WTC11 (cell line): ENCODE measurements around the gene PERP. TPM values are rescaled to one million over a fixed set of nuclear protein-coding genes. Genes with fewer than 3 reads are reported as not detected.

Experiments
- ATAC-seq: fragments of 200-7000 bp; cut with Tn5 transposase; 2 replicates; pipeline ENCODE4 v1.10.0; 2021; ENCODE audit warnings: mild to moderate bottlenecking, moderate library complexity
- CTCF ChIA-PET: fragments of 300-600 bp; sonication (Branson Sonifier 250); formaldehyde crosslinking; loops from one replicate; lab custom pipeline; 2021; ENCODE audit warnings: antibody characterized with exemption; lab: Charles Lee
- POLR2A ChIA-PET: fragments of 350-600 bp; sonication (Branson Sonifier 250); formaldehyde crosslinking; loops from one replicate; lab custom pipeline; 2021; ENCODE audit warnings: antibody characterized with exemption; lab: Charles Lee
- DNase-seq: peaks from one replicate; pipeline ENCODE4 v3.0.0; 2021; ENCODE audit warnings: low spot score
- H3K27ac Mint-ChIP-seq: 2 replicates; pipeline ENCODE4 v1.8.0; 2021; ENCODE audit warnings: mixed read lengths
- H3K27me3 Mint-ChIP-seq: 2 replicates; pipeline ENCODE4 v1.8.0; 2021; ENCODE audit warnings: low read depth, mild to moderate bottlenecking, moderate library complexity, mixed read lengths
- H3K36me3 Mint-ChIP-seq: 2 replicates; pipeline ENCODE4 v1.8.0; 2021; ENCODE audit warnings: mixed read lengths
- H3K4me1 Mint-ChIP-seq: 2 replicates; pipeline ENCODE4 v1.8.0; 2022; ENCODE audit warnings: mixed read lengths
- H3K4me3 Mint-ChIP-seq: 2 replicates; pipeline ENCODE4 v1.8.0; 2021; ENCODE audit warnings: mild to moderate bottlenecking, moderate library complexity, mixed read lengths
- H3K9me3 Mint-ChIP-seq: 2 replicates; pipeline ENCODE4 v1.8.0; 2021; ENCODE audit warnings: mixed read lengths
- AR ChIP-seq: fragments of 250-450 bp; sonication (Bioruptor Pico); IDR thresholded peaks from 2 replicates; pipeline ENCODE4 v1.9.0; 2021; ENCODE audit warnings: mild to moderate bottlenecking
- CDX4 ChIP-seq: fragments of 250-450 bp; sonication (Bioruptor Pico); IDR thresholded peaks from 2 replicates; pipeline ENCODE4 v1.9.0; 2021; ENCODE audit warnings: moderate library complexity, mild to moderate bottlenecking, inconsistent platforms, borderline replicate concordance
- E2F1 ChIP-seq: sonication (generic); formaldehyde crosslinking; IDR thresholded peaks from 2 replicates; pipeline ENCODE4 v1.8.0; 2022; ENCODE audit warnings: mild to moderate bottlenecking, missing genetic modification reagents
- E2F5 ChIP-seq: sonication (generic); formaldehyde crosslinking; IDR thresholded peaks from 2 replicates; pipeline ENCODE4 v1.8.1; 2022; ENCODE audit warnings: mild to moderate bottlenecking, moderate library complexity, missing genetic modification reagents
- FOXK1 ChIP-seq: sonication (generic); formaldehyde crosslinking; IDR thresholded peaks from 2 replicates; pipeline ENCODE4 v1.8.0; 2022; ENCODE audit warnings: mild to moderate bottlenecking, moderate library complexity, missing genetic modification reagents
- FOXP1 ChIP-seq: sonication (generic); formaldehyde crosslinking; IDR thresholded peaks from 2 replicates; pipeline ENCODE4 v1.8.0; 2022; ENCODE audit warnings: missing genetic modification reagents, mild to moderate bottlenecking, moderate library complexity, borderline replicate concordance
- GABPB1 ChIP-seq: sonication (generic); formaldehyde crosslinking; IDR thresholded peaks from 2 replicates; pipeline ENCODE4 v1.8.1; 2023; ENCODE audit warnings: mild to moderate bottlenecking, missing genetic modification reagents
- GRHL2 ChIP-seq: fragments of 250-450 bp; sonication (Bioruptor Pico); IDR thresholded peaks from 2 replicates; pipeline ENCODE4 v1.8.0; 2022; ENCODE audit warnings: mild to moderate bottlenecking, moderate library complexity; ENCODE audit not compliant: insufficient replicate concordance, severe bottlenecking
- IRF2 ChIP-seq: sonication (generic); formaldehyde crosslinking; IDR thresholded peaks from 2 replicates; pipeline ENCODE4 v1.8.0; 2022; ENCODE audit warnings: low read depth, missing genetic modification reagents, borderline replicate concordance
- MXD4 ChIP-seq: fragments of 250-450 bp; sonication (Bioruptor Pico); IDR thresholded peaks from 2 replicates; pipeline ENCODE4 v1.8.0; 2021; ENCODE audit warnings: mild to moderate bottlenecking, moderate library complexity, borderline replicate concordance
- MYBL2 ChIP-seq: sonication (generic); formaldehyde crosslinking; IDR thresholded peaks from 2 replicates; pipeline ENCODE4 v1.8.1; 2023; ENCODE audit warnings: mild to moderate bottlenecking, moderate library complexity, missing genetic modification reagents
- PRDM15 ChIP-seq: sonication (generic); formaldehyde crosslinking; IDR thresholded peaks from 2 replicates; pipeline ENCODE4 v1.8.0; 2022; ENCODE audit warnings: missing genetic modification reagents
- SOX15 ChIP-seq: fragments of 250-450 bp; sonication (Bioruptor Pico); IDR thresholded peaks from 2 replicates; pipeline ENCODE4 v1.9.0; 2021; ENCODE audit warnings: mild to moderate bottlenecking
- TEAD4 ChIP-seq: sonication (generic); formaldehyde crosslinking; IDR thresholded peaks from 2 replicates; pipeline ENCODE4 v1.8.0; 2022; ENCODE audit warnings: mild to moderate bottlenecking, missing genetic modification reagents
- USF2 ChIP-seq: sonication (generic); formaldehyde crosslinking; IDR thresholded peaks from 2 replicates; pipeline ENCODE4 v1.8.1; 2023; ENCODE audit warnings: mild to moderate bottlenecking, missing genetic modification reagents, moderate library complexity
- ZSCAN18 ChIP-seq: fragments of 250-450 bp; sonication (Bioruptor Pico); IDR thresholded peaks from 2 replicates; pipeline ENCODE4 v2.1.2; 2022; ENCODE audit warnings: mild to moderate bottlenecking, moderate library complexity
- total RNA-seq: library from RNA; stranded (reverse); gene quantifications from 3 replicates; pipeline ENCODE4 v1.2.3, GENCODE V29; 2021

The PERP gene
- total RNA-seq, 1 experiment from 2014 or later: 26.9 TPM

- no peak for TF ChIP-seq PRDM15 (CRISPR knock-in tag)
- TF ChIP-seq TEAD4: no peak
- no peak for TF ChIP-seq MXD4 (CRISPR knock-in tag)
- TF ChIP-seq E2F5: no peak
- no peak for TF ChIP-seq FOXP1 (CRISPR knock-in tag)
- TF ChIP-seq IRF2 (CRISPR knock-in tag): no peak
- TF ChIP-seq USF2: no peak
- no peak for TF ChIP-seq GABPB1 (CRISPR knock-in tag)
- TF ChIP-seq, all 79 proteins: peak for 0
- H3K27me3 Mint-ChIP-seq: no peaks in the 10 kb centered on the region
- H3K9me3 Mint-ChIP-seq: peaks cover 13% of the 10 kb centered on the region
- ATAC-seq: no peak
- POLR2A ChIA-PET: interaction anchor here (0.7 to 1.0 kb wide), 3 partner anchors 58 to 163 kb away, joined by 4 to 8 read pairs (median 7); no protein-coding TSS in a partner anchor
- DNase-seq: no peak
- H3K36me3 Mint-ChIP-seq: peaks cover 4% of the 10 kb centered on the region
- no peak overlapping the region for H3K4me3 Mint-ChIP-seq
- H3K27ac Mint-ChIP-seq: no peak overlapping the region
- H3K4me1 Mint-ChIP-seq: peaks cover 6% of the 10 kb centered on the region
- CTCF ChIA-PET: interaction anchor here (0.7 to 4.2 kb wide), 21 partner anchors 9 to 576 kb away, joined by 3 to 73 read pairs (median 5); partner anchors contain the start of gene HEBP2
These were observed 8.0 kb upstream of the PERP start for GRCh38 chr6:138115201-138115600.

- no peak for TF ChIP-seq FOXK1 (CRISPR knock-in tag)
- TF ChIP-seq SOX15: no peak
- TF ChIP-seq E2F1 (CRISPR knock-in tag): no peak
- TF ChIP-seq ZSCAN18 (CRISPR knock-in tag): no peak
- TF ChIP-seq CDX4 (CRISPR knock-in tag): no peak
- TF ChIP-seq MYBL2 (CRISPR knock-in tag): no peak
- no peak for TF ChIP-seq AR (CRISPR knock-in tag)
- no peak for TF ChIP-seq GRHL2
- TF ChIP-seq, all 79 proteins: peak for 0
- Mint-ChIP-seq H3K9me3 (peaks cover 3% of the 10 kb centered on the region), H3K4me1 (peaks cover 6% of the 10 kb centered on the region), H3K4me3 (no peak overlapping the region), H3K27me3 (no peaks in the 10 kb centered on the region), H3K27ac (no peak overlapping the region), H3K36me3 (no peaks in the 10 kb centered on the region)
- ATAC-seq (peak; percentile 85), DNase-seq (no peak)
- ChIA-PET CTCF (interaction anchor here (0.6 to 4.0 kb wide), 9 partner anchors 8 to 290 kb away, joined by 3 to 33 read pairs (median 4); partner anchors contain the start of gene HEBP2), POLR2A (no interaction called here)
These were observed 6.5 kb upstream of the PERP start for GRCh38 chr6:138113588-138114210.
